ENCODE results near the gene CD84.

The CD84 gene

DNA sequence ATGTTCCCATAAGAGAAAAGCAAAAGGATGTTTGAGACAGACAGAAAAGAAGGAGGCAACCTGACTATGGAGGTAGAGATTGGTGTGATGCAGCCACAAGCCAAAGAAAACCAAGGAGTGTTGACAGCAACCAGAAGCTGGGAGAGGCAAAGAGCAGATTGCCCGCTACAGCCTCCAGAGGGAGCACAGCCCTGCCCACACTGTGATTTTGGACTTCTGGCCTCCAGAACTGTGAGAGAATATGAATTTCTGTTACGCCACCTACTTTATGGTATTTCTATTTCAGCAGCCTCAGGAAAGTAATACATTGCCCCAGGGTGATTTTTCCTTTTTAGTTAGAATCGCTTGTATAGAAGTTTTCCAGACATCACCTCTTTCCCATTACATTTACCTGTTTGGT, 84.7 kb downstream of the CD84 start:
- no peak overlapping the region for H3K27ac ChIP-seq (replicated peaks)
- H3K4me3 ChIP-seq (replicated peaks; ENCODE audit: insufficient read depth, low read length) = no peak overlapping the region
- no peak for DNase-seq (ENCODE audit: low read depth in 1 of 2, low spot score in 1 of 2)
- TF ChIP-seq, protein P1, sequence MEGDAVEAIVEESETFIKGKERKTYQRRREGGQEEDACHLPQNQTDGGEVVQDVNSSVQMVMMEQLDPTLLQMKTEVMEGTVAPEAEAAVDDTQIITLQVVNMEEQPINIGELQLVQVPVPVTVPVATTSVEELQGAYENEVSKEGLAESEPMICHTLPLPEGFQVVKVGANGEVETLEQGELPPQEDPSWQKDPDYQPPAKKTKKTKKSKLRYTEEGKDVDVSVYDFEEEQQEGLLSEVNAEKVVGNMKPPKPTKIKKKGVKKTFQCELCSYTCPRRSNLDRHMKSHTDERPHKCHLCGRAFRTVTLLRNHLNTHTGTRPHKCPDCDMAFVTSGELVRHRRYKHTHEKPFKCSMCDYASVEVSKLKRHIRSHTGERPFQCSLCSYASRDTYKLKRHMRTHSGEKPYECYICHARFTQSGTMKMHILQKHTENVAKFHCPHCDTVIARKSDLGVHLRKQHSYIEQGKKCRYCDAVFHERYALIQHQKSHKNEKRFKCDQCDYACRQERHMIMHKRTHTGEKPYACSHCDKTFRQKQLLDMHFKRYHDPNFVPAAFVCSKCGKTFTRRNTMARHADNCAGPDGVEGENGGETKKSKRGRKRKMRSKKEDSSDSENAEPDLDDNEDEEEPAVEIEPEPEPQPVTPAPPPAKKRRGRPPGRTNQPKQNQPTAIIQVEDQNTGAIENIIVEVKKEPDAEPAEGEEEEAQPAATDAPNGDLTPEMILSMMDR (IDR thresholded peaks at IDR 0.05; ENCODE audit: insufficient read depth, low read length) = no peak
- TF ChIP-seq SPI1 (IDR thresholded peaks at IDR 0.05; ENCODE audit: borderline replicate concordance, low read depth) (no peak), GABPA (IDR thresholded peaks at IDR 0.05; ENCODE audit: low read depth) (no peak), POLR2AphosphoS5 (IDR thresholded peaks at IDR 0.05; ENCODE audit: low read depth) (no peak)
- TF ChIP-seq, protein P2, sequence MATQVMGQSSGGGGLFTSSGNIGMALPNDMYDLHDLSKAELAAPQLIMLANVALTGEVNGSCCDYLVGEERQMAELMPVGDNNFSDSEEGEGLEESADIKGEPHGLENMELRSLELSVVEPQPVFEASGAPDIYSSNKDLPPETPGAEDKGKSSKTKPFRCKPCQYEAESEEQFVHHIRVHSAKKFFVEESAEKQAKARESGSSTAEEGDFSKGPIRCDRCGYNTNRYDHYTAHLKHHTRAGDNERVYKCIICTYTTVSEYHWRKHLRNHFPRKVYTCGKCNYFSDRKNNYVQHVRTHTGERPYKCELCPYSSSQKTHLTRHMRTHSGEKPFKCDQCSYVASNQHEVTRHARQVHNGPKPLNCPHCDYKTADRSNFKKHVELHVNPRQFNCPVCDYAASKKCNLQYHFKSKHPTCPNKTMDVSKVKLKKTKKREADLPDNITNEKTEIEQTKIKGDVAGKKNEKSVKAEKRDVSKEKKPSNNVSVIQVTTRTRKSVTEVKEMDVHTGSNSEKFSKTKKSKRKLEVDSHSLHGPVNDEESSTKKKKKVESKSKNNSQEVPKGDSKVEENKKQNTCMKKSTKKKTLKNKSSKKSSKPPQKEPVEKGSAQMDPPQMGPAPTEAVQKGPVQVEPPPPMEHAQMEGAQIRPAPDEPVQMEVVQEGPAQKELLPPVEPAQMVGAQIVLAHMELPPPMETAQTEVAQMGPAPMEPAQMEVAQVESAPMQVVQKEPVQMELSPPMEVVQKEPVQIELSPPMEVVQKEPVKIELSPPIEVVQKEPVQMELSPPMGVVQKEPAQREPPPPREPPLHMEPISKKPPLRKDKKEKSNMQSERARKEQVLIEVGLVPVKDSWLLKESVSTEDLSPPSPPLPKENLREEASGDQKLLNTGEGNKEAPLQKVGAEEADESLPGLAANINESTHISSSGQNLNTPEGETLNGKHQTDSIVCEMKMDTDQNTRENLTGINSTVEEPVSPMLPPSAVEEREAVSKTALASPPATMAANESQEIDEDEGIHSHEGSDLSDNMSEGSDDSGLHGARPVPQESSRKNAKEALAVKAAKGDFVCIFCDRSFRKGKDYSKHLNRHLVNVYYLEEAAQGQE (IDR thresholded peaks at IDR 0.05; ENCODE audit: insufficient replicate concordance, low read depth) = no peak
- H3K27me3 ChIP-seq (ENCODE audit: insufficient read depth, poor library complexity, severe bottlenecking) = no peaks in the 10 kb centered on the region

DNA sequence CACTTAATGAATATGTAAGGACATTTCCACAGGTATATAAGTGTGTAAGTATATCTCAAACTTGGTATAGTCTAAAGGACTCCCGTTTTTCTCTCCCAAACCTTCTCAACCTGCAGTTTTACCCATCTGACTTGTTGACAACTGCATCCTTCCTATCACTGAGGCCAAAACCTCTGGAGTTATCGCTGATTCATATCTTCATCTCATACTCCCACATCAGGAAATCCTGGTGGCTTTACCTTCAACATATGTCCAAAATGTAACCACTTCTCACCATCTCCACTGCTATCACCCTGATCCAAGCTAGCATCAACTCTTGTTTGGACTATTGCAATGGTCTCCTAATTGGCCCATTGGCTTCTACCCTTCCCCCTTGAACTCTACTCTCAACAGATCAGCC, 86.7 kb downstream of the CD84 start:
- Histone ChIP-seq H3K4me3 (replicated peaks; ENCODE audit: insufficient read depth, low read length) (no peak overlapping the region), H3K27me3 (ENCODE audit: insufficient read depth, poor library complexity, severe bottlenecking) (no peaks in the 10 kb centered on the region), H3K27ac (replicated peaks) (no peak overlapping the region)
- DNase-seq (ENCODE audit: low read depth in 1 of 2, low spot score in 1 of 2) = no peak
- TF ChIP-seq, protein P2 (IDR thresholded peaks at IDR 0.05; ENCODE audit: insufficient replicate concordance, low read depth) = no peak
- TF ChIP-seq GABPA (IDR thresholded peaks at IDR 0.05; ENCODE audit: low read depth) (no peak), POLR2AphosphoS5 (IDR thresholded peaks at IDR 0.05; ENCODE audit: low read depth) (no peak), SPI1 (IDR thresholded peaks at IDR 0.05; ENCODE audit: borderline replicate concordance, low read depth) (no peak)
- TF ChIP-seq, protein P1 (IDR thresholded peaks at IDR 0.05; ENCODE audit: insufficient read depth, low read length) = no peak

DNA sequence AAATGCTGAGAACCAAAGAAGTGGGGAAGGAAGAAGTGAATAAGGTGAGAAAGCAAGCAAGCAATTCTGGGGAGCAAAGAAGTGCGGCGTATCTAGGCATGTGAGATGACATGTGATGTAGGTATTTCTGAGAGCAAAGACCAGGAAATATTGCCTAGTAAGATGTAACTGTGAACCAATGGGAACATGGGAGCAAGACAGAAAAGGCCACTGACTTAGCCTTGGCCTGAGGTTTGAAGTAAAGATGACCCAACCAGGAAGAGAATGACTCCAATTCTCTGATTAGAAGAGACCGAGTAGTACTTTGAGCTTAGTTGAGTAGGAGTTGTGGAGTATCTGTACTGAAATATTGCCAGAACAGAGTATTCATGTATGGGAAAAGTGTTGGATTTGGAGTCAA, 87.3 kb downstream of the CD84 start:
- Histone ChIP-seq H3K27me3 (ENCODE audit: insufficient read depth, poor library complexity, severe bottlenecking) (no peaks in the 10 kb centered on the region), H3K27ac (replicated peaks) (no peak overlapping the region), H3K4me3 (replicated peaks; ENCODE audit: insufficient read depth, low read length) (no peak overlapping the region)
- no peak for DNase-seq (ENCODE audit: low read depth in 1 of 2, low spot score in 1 of 2)
- TF ChIP-seq GABPA (IDR thresholded peaks at IDR 0.05; ENCODE audit: low read depth) = no peak
- TF ChIP-seq, protein P2 (IDR thresholded peaks at IDR 0.05; ENCODE audit: insufficient replicate concordance, low read depth) = no peak
- TF ChIP-seq SPI1 (IDR thresholded peaks at IDR 0.05; ENCODE audit: borderline replicate concordance, low read depth) = no peak
- TF ChIP-seq, protein P1 (IDR thresholded peaks at IDR 0.05; ENCODE audit: insufficient read depth, low read length) = no peak
- TF ChIP-seq POLR2AphosphoS5 (IDR thresholded peaks at IDR 0.05; ENCODE audit: low read depth) = no peak
